HG03565 (cell line): ENCODE results near the gene BIRC3.

Experiments used
- ATAC-seq: cut with Tn5 transposase; IDR thresholded peaks from one replicate; pipeline ENCODE4 v1.9.1; 2021; ENCODE audit warnings: mild to moderate bottlenecking, moderate library complexity; ENCODE audit not compliant: unreplicated experiment

The BIRC3 gene

GRCh38 chr11:102317099-102317767 lies at the start of gene BIRC3:
Gene BIRC3 (plus strand): TSS chr11:102317484. CDS start chr11:102324510, 7,026 bp downstream.
- peak; percentile 80 for ATAC-seq

- no peak for ATAC-seq
These were observed 49.7 kb upstream of the BIRC3 start for GRCh38 chr11:102267609-102268008.

GRCh38 chr11:102268083-102268984 lies 49.0 kb upstream of the BIRC3 start:
- peak; percentile 91 for ATAC-seq

GRCh38 chr11:102268985-102269470 lies 48.3 kb upstream of the BIRC3 start:
- no peak for ATAC-seq

- ATAC-seq, result no peak
These were observed 47.4 kb upstream of the BIRC3 start for GRCh38 chr11:102269927-102270326.

GRCh38 chr11:102272047-102272824 lies 45.0 kb upstream of the BIRC3 start:
- no peak for ATAC-seq

- no peak for ATAC-seq
These were observed 42.7 kb upstream of the BIRC3 start for GRCh38 chr11:102274628-102275027.

GRCh38 chr11:102276362-102276761 lies 40.9 kb upstream of the BIRC3 start:
- no peak for ATAC-seq

GRCh38 chr11:102276783-102277182 lies 40.5 kb upstream of the BIRC3 start:
- no peak for ATAC-seq

- peak; percentile 98 for ATAC-seq
These were observed 37.6 kb upstream of the BIRC3 start for GRCh38 chr11:102279641-102280170.

GRCh38 chr11:102280245-102280833 lies 36.9 kb upstream of the BIRC3 start:
- no peak for ATAC-seq

GRCh38 chr11:102283116-102283485 lies 34.2 kb upstream of the BIRC3 start:
- ATAC-seq, result no peak

GRCh38 chr11:102284008-102284407 lies 33.3 kb upstream of the BIRC3 start:
- no peak for ATAC-seq

- ATAC-seq, result no peak
These were observed 31.0 kb upstream of the BIRC3 start for GRCh38 chr11:102286292-102286691.

- ATAC-seq, result peak; percentile 86
These were observed 29.1 kb upstream of the BIRC3 start for GRCh38 chr11:102287964-102288724.

GRCh38 chr11:102288725-102289083 lies 28.6 kb upstream of the BIRC3 start:
- no peak for ATAC-seq

GRCh38 chr11:102289592-102289991 lies 27.7 kb upstream of the BIRC3 start:
- ATAC-seq, result no peak

GRCh38 chr11:102291831-102292230 lies 25.5 kb upstream of the BIRC3 start:
- ATAC-seq, result no peak

- ATAC-seq, result no peak
These were observed 24.4 kb upstream of the BIRC3 start for GRCh38 chr11:102292933-102293332.
